HL-60/S4 (cell line): ENCODE measurements around the gene CDKN2AIP.

Experiments used
- in situ Hi-C: fragments of 300-500 bp; cut with MboI; formaldehyde crosslinking; loops from 2 replicates; pipeline ENCODE4 v1.14.3; 2022; ENCODE audit warnings: low sequenced_read_pairs

CDKN2AIP gene, protein sequence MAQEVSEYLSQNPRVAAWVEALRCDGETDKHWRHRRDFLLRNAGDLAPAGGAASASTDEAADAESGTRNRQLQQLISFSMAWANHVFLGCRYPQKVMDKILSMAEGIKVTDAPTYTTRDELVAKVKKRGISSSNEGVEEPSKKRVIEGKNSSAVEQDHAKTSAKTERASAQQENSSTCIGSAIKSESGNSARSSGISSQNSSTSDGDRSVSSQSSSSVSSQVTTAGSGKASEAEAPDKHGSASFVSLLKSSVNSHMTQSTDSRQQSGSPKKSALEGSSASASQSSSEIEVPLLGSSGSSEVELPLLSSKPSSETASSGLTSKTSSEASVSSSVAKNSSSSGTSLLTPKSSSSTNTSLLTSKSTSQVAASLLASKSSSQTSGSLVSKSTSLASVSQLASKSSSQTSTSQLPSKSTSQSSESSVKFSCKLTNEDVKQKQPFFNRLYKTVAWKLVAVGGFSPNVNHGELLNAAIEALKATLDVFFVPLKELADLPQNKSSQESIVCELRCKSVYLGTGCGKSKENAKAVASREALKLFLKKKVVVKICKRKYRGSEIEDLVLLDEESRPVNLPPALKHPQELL

DNA sequence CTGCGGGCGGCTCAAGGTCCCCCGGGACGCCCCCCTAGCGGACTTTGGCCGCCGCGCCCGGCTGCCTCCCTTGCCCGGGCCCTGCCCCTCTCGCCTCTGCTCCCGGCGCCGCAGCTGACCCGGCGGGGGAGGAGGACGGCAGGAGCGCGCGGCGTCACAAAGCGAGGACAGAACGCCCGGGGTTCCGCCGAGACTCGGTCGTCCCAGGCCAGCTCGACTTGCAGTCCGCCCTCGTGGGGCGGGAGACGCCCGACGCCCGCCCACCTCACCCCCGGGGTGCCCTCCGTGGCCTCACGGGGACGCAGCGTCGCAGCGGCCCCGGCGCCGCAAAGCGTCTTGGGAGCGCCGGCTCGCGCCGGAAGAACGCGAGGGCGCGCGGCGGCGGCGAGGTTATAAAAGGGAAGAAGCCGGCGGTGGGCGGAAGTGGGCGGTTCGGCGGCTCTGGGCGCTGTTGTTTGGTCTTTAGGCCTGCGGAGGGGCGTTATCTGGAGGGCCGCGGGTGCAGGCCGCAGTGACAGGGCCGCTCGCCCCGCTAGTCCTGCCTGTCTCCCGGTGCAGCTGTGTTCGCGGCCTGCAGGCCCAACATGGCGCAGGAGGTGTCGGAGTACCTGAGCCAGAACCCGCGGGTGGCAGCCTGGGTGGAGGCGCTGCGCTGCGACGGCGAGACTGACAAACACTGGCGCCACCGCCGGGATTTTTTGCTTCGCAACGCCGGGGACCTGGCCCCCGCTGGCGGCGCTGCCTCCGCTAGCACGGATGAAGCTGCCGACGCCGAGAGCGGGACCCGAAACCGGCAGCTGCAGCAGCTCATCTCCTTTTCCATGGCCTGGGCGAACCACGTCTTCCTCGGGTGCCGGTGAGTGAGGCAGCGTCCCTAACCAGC, at the start of gene CDKN2AIP:
CDKN2AIP (plus strand) TSS at position 423 of the 883 bp plus-strand sequence; CDS start at position 585, 162 bp downstream.
- in situ Hi-C loops, result no loop called here

DNA sequence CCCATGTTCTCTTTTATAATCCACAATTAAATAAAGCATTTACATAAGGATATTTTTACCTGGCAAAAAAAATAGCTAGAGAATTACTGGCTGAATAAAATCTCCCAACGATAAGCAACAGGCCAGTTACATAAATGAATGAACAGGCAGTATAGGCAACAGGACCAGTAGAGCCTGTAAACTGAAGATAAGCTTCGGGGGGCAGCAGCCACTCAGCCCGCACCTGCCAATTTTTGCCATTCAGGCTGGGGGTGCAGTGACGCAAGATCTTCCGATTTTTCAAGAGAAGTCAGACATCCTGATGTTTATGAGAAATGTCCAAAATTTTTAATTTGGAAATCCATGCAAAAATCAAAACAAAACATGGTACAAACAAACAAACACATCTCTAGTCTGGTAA, 49.0 kb upstream of the CDKN2AIP start:
- in situ Hi-C loops, result no loop called here

DNA sequence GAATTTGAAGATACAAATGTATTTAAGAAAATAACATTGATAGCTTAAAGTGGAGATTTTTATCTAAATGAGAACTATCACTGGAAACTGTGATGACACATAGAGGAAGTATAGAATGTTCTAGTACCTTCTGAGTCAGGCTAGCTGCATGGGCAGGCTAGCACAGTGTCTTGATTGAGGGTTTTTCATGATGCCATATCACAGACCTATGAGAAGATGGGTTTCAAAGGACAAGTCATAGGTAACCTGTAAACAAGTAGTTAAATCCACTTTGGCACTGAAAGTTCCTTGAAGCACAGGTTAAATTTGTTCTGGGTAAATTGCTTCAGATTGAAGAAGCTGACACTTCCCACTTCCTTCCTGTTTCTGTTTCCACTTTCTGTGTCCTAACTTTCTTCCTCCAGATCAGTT, 48.2 kb upstream of the CDKN2AIP start:
- in situ Hi-C loops, result no loop called here

DNA sequence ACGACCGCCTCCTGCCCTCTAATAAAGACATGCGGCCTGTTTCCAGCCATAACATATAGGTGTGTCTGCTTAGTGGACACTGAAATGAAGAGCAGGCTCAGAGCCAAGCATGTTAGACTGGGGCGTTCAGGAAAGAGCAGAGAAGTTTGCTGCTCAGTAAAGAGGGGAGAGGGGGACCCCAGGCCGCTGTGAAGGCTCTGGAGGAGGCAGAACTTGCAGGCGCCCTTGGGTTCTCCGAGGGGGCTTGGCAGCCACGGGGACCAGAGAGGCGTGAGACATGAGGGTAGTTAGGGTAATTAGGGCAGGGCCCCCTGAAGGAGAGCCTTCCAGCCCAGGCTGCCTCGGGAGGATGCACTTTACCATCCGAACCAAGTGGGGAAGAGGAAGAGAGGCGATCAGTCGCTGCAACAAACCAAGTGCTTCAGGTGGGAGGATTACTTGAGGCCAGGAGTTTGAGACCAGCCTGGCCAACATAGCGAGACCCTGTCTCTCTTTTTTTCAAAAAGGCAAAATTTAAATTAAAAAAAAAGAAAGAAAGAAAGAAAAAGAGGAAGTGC, 46.6 kb upstream of the CDKN2AIP start:
- in situ Hi-C loops, result no loop called here

DNA sequence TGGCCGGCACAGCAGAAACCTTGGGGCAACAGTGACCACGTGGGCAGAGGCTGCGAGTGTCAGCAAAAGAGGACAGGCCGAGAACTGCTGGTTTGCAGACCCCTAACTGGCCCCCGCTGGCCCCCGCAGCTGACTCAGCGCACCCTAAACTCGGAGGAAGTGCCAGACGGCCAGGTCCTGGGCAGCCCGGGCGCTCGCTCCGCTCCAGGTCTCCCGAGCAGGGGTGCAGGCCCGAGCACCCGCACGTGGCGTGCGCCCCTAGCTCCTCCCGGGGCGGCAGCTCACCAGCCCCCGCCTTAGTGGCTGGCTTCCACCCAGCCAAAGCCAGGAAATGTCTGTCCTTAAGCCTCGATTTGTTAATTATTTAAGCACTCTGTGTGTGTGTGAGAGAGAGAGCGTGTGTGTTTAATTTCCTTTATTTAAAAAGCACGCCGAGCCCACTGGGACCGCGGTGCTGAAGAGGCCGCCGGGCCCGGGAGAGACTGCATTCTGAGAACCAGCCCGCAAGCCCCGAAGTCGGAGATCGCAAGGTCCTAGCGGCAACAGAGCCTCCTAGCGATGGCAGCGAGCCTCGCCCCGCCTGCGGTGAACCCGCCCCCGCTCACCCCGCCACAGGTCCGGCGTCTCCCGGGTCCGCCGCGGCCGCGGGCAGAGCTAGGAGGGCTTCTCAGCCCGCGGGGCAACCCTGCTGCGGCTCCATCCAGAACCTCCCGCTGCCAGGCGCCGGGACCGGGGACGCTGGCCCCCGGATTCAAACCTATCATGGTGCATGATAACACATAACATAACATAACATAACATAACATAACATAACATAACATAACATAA, 45.9 kb upstream of the CDKN2AIP start:
- in situ Hi-C loops, result no loop called here

DNA sequence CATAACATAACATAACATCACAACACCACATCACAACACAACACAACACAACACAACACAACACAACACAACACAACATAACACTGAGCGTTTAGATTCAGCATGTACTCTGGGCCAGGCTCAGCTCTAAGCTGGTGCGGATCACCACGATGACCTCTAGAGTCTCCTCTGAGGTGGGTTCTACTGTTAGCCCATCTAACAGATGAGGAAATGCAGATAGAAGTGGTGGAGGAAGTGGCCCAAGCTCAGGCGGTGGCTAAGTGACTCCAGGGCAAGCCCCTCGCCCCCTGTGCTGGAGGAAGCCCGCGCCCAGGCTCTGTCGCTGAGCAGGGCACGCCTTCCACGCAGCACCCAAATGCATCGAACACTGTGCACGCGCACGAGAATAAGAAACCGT, 45.3 kb upstream of the CDKN2AIP start:
- in situ Hi-C loops, result no loop called here

DNA sequence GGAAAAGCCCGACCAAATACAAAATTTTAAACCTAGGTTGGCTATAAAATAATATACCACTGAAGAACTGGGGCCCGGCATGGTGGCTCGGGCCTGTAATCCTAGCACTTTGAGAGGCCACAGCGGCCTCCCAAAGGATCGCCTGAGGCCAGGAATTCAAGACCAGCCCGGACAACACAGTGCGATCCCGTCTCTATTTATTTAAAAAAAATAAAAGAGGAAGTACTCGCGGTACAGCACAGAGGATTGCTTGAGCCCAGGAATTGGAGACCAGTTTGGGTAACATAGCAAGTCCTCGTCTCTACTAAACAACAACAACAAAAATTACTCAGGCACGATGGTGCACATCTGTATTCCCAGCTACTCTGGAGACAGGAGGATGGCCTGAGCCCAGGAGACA, 44.8 kb upstream of the CDKN2AIP start:
- in situ Hi-C loops, result loop anchor here (10.0 kb wide), 1 partner anchor 135 kb away; no protein-coding TSS in a partner anchor

DNA sequence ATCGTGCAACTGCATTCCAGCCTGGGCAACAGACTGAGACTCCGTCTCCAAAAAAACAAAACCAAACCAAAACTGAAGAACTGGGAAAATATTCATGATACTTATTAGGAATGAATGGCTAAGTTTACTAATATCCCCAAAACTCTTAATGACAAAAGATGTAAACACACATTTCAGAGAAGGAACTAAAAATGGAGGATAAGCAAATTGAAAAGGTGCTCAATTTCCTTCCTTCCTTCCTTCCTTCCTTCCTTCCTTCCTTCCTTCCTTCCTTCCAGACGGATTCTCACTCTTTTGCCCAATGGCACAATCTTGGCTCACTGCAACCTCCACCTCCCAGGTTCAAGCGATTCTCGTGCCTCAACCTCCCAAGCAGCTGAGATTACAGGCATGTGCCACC, 44.4 kb upstream of the CDKN2AIP start:
- in situ Hi-C loops, result loop anchor here (10.0 kb wide), 1 partner anchor 135 kb away; no protein-coding TSS in a partner anchor

DNA sequence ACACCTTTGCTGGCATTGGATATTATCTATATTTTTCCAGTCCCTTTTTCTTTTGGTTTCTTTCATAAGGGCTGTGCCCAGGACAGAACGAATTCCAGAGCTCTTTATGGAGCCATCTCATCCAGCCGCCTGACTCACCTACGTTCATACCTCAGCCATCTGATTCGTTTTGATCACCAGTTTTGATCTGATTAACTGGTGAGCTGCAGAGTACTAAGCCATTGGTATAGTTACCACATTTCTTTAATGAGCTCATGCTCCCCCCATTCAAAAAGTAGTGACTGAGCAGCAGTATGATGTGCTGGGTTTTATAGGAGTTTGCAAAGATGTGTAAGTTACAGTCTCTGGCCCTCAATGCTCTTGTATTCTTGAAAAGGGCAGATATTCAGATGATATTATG, 43.0 kb upstream of the CDKN2AIP start:
- in situ Hi-C loops, result loop anchor here (10.0 kb wide), 1 partner anchor 137 kb away; no protein-coding TSS in a partner anchor

DNA sequence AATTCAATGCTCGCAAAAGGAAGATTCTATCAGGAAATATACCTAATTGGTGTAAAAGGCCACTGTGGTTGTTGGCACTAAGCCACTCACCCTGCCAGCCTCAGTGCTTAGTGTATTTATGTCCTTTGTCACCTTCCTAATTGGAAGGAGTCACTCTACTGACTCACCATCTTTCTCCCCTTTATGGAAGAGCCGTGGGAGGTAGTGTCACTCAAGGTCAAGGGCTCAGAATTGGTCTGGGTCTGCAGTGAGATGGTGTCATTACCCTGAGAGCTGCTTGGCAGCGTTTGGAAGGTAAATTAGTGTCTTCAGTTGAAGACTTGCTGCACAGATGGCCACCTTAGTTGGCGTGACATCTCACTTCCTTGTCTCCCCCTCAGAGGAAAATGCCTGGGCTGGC, 41.7 kb upstream of the CDKN2AIP start:
- in situ Hi-C loops, result loop anchor here (10.0 kb wide), 1 partner anchor 138 kb away; no protein-coding TSS in a partner anchor

DNA sequence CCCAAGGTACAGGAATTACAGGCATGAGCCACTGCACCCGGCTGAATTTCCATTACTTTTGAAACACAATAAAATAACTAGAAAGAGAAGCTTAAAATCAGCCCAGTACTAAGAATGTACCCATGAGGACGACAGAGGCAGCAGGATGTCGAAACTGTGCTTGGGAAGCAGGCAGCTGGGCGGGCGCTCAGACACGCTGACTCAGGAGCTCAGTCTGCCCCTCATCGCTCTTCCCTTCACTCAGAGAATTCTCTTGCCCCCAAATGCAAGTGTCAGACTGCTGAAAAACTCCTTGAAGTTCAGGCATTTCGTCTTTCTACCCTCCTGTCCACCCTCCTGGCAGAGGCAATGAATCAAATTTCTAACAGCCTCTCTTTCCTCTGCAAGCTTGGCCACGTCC, 41.0 kb upstream of the CDKN2AIP start:
- in situ Hi-C loops, result loop anchor here (10.0 kb wide), 1 partner anchor 139 kb away; no protein-coding TSS in a partner anchor

DNA sequence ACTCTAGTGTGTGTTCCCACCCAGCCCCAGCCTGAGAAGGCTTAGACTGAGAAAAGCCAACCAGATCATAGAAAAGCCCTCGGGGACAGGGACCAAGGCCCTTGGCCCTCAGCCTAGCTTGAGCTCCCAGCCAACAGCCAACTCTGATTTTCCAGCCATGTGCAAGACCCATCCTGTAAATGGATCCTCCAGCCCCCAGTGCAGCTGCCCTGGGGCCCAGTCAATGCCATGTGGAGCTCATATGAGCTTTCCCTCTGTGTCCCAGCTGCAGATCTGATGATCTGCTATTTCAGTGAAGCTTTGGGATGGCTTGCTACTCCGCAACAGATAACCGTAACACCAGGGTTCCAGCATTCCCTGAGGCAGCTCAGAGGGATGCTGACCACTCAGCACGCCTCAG, 40.5 kb upstream of the CDKN2AIP start:
- in situ Hi-C loops, result loop anchor here (10.0 kb wide), 1 partner anchor 139 kb away; no protein-coding TSS in a partner anchor

DNA sequence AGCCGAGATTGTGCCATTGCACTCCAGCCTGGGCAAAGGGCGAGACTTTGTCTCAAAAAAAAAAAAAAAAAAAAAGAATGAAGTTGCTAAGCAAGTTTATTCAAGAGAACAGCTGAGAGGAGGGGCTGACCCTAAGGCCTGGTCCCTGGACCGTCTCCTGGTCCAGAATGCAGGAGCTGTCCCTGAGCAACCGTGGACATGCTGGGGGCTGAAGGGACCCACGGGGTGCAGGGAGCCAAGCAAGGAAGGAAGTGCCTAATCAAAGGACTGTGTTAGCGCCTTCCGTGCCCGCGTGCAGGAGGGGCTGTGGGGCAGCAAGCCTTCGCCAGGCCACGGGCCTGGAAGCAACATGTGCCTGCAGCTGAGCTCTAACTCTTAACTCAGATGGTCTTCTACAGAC, 39.1 kb upstream of the CDKN2AIP start:
- in situ Hi-C loops, result loop anchor here (10.0 kb wide), 1 partner anchor 141 kb away; no protein-coding TSS in a partner anchor

DNA sequence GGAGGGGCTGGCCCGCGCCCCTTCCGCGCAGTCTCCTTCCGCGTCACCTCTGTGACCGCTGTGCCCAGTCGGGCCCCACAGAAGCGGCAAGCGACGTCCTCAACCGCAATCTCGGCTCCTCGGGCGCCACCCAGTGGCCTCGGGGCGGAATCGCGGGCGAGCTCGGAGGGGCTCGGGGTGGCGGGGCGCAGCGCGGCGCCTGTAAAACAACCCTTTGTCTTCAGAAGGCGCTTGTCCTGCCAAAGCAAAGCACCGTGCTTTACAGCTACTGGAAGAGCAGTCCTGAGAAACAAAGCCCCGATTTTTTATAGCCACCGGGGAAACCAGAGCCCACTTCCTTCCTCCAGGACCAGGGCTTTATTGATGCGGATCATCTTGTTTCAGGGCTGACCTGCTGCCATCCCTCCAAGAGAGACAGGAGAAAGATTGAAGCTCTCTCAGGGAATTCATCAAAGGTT, 37.3 kb upstream of the CDKN2AIP start:
- in situ Hi-C loops, result loop anchor here (10.0 kb wide), 1 partner anchor 142 kb away; no protein-coding TSS in a partner anchor

DNA sequence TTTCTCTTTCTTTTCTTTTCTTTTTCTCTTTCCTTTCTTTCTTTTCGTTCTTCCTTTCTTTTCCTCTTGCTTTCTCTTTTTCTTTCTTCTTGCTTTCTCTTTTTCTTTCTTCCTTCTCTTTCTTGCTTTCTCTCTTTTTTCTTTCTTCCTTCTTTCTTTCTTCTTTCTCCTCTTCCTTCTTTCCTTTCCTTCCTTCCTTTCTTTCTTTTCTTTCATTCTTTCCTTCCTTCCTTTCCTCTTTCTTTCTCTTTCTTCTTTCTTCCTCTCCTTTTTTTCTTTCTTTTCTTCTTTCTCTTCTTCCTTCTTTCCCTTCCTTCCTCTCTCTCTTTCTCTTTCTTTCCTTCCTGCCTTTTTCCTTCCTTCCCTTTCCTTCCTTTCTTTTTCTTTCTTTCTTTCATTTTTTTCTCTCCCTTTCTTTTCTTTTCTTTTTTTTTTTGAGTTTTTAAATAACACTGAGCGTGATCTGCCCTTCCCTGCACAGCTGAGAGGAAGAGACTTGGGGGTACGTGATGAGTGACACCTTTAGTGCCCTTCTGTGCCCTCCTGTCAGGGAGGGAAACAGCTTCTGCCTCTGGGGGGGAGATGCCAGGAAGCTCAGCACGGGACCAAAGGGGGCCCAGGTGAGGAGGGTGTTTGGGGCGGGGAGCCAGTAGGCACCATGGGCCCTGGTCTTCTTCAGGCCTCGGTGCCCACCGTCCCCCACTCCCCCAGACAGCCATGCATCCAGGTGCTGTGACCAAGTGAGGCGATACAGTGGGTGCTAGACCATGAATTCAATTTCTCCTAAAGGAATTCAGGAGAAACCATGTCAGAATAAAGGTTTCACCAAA, 36.6 kb upstream of the CDKN2AIP start:
- in situ Hi-C loops, result loop anchor here (10.0 kb wide), 1 partner anchor 143 kb away; no protein-coding TSS in a partner anchor

DNA sequence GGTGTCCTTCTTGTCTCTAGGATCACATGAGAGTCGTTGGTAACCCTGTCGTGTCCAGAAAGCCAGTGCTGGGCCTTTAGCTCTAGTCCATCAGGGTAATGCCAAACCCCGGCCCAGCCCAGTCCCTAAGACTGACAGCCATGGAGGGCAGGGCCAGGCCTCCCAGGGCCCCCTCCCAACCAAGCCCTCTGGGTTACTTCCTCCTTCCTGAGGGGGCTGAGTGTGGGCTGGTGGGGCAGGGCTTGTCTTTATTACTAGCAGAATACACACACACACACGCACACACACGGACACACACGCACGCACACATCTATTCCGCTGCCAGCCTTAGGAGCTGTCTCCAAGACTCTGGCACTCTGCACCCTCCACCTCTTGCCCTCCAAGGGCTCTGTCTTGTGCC, 35.6 kb upstream of the CDKN2AIP start:
- in situ Hi-C loops, result loop anchor here (10.0 kb wide), 1 partner anchor 144 kb away; no protein-coding TSS in a partner anchor

DNA sequence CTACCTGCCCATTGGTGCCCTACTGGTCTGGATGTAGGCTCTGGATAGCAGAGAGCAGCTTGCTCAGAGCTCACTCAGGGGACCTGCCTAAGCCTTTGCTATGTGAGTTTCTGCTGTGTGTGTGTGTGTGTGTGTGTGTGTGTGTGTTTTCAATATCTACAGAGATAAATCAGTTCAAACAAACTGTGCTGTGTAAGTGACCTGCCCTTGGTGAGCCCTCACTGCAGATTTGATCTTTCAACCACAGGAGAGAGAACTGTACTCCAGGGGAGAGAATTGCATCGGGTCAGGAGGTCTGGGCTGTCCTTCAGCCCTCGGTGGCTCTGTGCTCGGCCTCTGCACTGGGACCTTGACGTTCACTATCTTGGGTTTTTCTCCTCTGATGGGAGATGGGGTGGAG, 35.0 kb upstream of the CDKN2AIP start:
- in situ Hi-C loops, result loop anchor here (10.0 kb wide), 1 partner anchor 145 kb away; no protein-coding TSS in a partner anchor

DNA sequence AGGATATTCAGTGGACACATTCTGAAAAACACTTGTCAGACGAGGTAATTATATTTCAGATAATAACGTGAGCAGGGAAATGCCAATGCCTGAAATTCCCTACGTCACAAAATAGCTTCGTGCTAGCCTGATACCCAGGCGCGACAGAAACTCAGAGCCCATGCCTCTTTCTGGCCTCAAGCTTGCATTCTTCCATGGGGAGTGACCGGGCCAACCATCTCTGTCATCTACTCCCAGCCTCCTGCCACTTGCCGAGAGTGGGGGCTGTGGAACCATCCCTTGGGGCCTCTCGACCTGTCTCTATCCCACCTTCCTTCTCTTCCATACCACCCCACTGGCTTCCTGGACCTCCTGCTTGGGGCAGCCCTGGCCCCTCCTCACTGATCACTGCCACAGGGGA, 34.5 kb upstream of the CDKN2AIP start:
- in situ Hi-C loops, result loop anchor here (10.0 kb wide), 1 partner anchor 145 kb away; no protein-coding TSS in a partner anchor
